SK-N-SH (cell line): ENCODE results near the gene COL8A2. TPM values are rescaled to one million over a fixed set of nuclear protein-coding genes. Genes with fewer than 3 reads are reported as not detected.
A peak's percentile ranks its signal among the peaks of the same experiment; 100 is the strongest.

Experiments
- CTCF ChIA-PET: fragments of 300-600, 350-600 bp; formaldehyde crosslinking; extraction: SDS; loops from one replicate; lab custom pipeline; 2021; lab: Yijun Ruan, JAX
- POLR2A ChIA-PET: fragments of 350-600 bp; sonication (Branson Sonifier 250); formaldehyde crosslinking; extraction: SDS; loops from one replicate; lab custom pipeline; 2020; ENCODE audit warnings: antibody characterized with exemption, inconsistent platforms; lab: Yijun Ruan, JAX
- DNase-seq: peaks from one replicate; pipeline ENCODE4 v3.0.0; 2012
- H2AFZ ChIP-seq: fragments of 200-600 bp; sonication (generic); 2 replicates; pipeline ENCODE4 v1.8.1; 2016; ENCODE audit warnings: antibody characterized with exemption, mild to moderate bottlenecking, low read depth
- H3F3A ChIP-seq: fragments of 200-600 bp; sonication (generic); replicated peaks from 2 replicates; pipeline ENCODE3; 2016; ENCODE audit warnings: antibody characterized with exemption, mild to moderate bottlenecking; ENCODE audit not compliant: insufficient read depth
- H3K27ac ChIP-seq, 2 experiments: fragments of 200-500 bp in 1 of 2; fragments of 200-600 bp in 1 of 2; sonication (Bioruptor generic) in 1 of 2; sonication (generic), shearing (Covaris generic) in 1 of 2; 2 replicates each; pipeline versions ENCODE4 v1.5.1 to v1.6.1; 2014 to 2016; ENCODE audit warnings: low read depth in 2 of 2, inconsistent platforms in 1 of 2, low read length in 1 of 2, mild to moderate bottlenecking in 1 of 2, mixed read lengths in 1 of 2
- H3K27me3 ChIP-seq: fragments of 200-600 bp; sonication (generic), shearing (Covaris generic); 2 replicates; pipeline ENCODE4 v1.6.1; 2016; ENCODE audit warnings: mixed run types; ENCODE audit not compliant: insufficient read depth
- H3K36me3 ChIP-seq, 2 experiments: fragments of 200-500 bp in 1 of 2; fragments of 200-600 bp in 1 of 2; sonication (Bioruptor generic) in 1 of 2; sonication (generic) in 1 of 2; replicated peaks in 1 of 2; 2 replicates each; pipeline versions ENCODE3 to v1.5.1; 2014 to 2016; ENCODE audit warnings: low read length in 1 of 2, mild to moderate bottlenecking in 1 of 2; ENCODE audit not compliant: insufficient read depth in 2 of 2, control insufficient read depth in 1 of 2
- H3K4me1 ChIP-seq, 2 experiments: fragments of 200-500 bp in 1 of 2; fragments of 200-600 bp in 1 of 2; sonication (Bioruptor generic) in 1 of 2; sonication (generic), shearing (Covaris generic) in 1 of 2; 2 replicates each; pipeline versions ENCODE4 v1.5.1 to v1.6.1; 2014 to 2016; ENCODE audit warnings: low read depth in 1 of 2, low read length in 1 of 2, mixed run types in 1 of 2; ENCODE audit not compliant: insufficient read depth in 2 of 2, control insufficient read depth in 1 of 2
- H3K4me2 ChIP-seq: fragments of 200-600 bp; sonication (generic), shearing (Covaris generic); 2 replicates; pipeline ENCODE4 v1.6.1; 2017; ENCODE audit warnings: mixed run types
- H3K4me3 ChIP-seq, 2 experiments: fragments of 200-500 bp in 1 of 2; fragments of 200-600 bp in 1 of 2; sonication (Bioruptor generic) in 1 of 2; sonication (generic), shearing (Covaris generic) in 1 of 2; 2 replicates each; pipeline versions ENCODE4 v1.5.1 to v1.8.1; 2014 to 2016; ENCODE audit warnings: low read depth in 2 of 2, inconsistent platforms in 1 of 2, low read length in 1 of 2, mild to moderate bottlenecking in 1 of 2, mixed read lengths in 1 of 2, moderate library complexity in 1 of 2
- H3K79me2 ChIP-seq: fragments of 200-600 bp; sonication (generic); 2 replicates; pipeline ENCODE4 v1.8.1; 2017; ENCODE audit warnings: mild to moderate bottlenecking; ENCODE audit not compliant: insufficient read depth
- H3K9ac ChIP-seq: fragments of 200-600 bp; sonication (generic); 2 replicates; pipeline ENCODE4 v1.6.1; 2017; ENCODE audit warnings: mixed run types
- H3K9me2 ChIP-seq: fragments of 200-600 bp; sonication (generic); 2 replicates; pipeline ENCODE4 v1.6.1; 2017; ENCODE audit warnings: mixed run types
- H3K9me3 ChIP-seq: fragments of 200-600 bp; sonication (generic); 2 replicates; pipeline ENCODE4 v1.6.1; 2017; ENCODE audit warnings: mixed run types, mild to moderate bottlenecking, moderate library complexity
- H4K20me1 ChIP-seq: fragments of 200-600 bp; sonication (generic); 2 replicates; pipeline ENCODE4 v1.6.1; 2017; ENCODE audit warnings: mild to moderate bottlenecking, mixed run types; ENCODE audit not compliant: insufficient read depth
- CHD2 ChIP-seq: fragments of 150-350 bp; IDR thresholded peaks from 2 replicates; pipeline ENCODE4 v1.6.1; 2018; ENCODE audit warnings: low read length; ENCODE audit not compliant: partially characterized antibody
- EP300 ChIP-seq, 2 experiments: IDR thresholded peaks; 2 replicates each; pipeline versions ENCODE4 v1.4.0 to v1.6.1; 2012; ENCODE audit warnings: borderline replicate concordance in 1 of 2, low read depth in 1 of 2, low read length in 1 of 2
- FOSL2 ChIP-seq: IDR thresholded peaks from 2 replicates; pipeline ENCODE4 v1.4.0; 2012; ENCODE audit warnings: low read depth, mild to moderate bottlenecking, moderate library complexity, borderline replicate concordance
- FOXM1 ChIP-seq: IDR thresholded peaks from 2 replicates; pipeline ENCODE4 v1.4.0; 2012; ENCODE audit warnings: low read depth, mild to moderate bottlenecking
- GABPA ChIP-seq: IDR thresholded peaks from 2 replicates; pipeline ENCODE4 v1.4.0; 2012; ENCODE audit warnings: low read depth, mild to moderate bottlenecking
- GATA2 ChIP-seq: sonication (generic); formaldehyde crosslinking; IDR thresholded peaks from 2 replicates; pipeline ENCODE4 v1.5.0; 2020; ENCODE audit warnings: mild to moderate bottlenecking, missing genetic modification reagents
- JUND ChIP-seq: IDR thresholded peaks from 2 replicates; pipeline ENCODE4 v1.4.0; 2012
- MXI1 ChIP-seq: IDR thresholded peaks from 2 replicates; pipeline ENCODE4 v1.6.1; 2012; ENCODE audit warnings: mild to moderate bottlenecking, low read depth, low read length, improper control_type of control experiment
- NFIC ChIP-seq: IDR thresholded peaks from 2 replicates; pipeline ENCODE4 v1.4.0; 2012; ENCODE audit warnings: borderline replicate concordance
- RAD21 ChIP-seq: IDR thresholded peaks from 2 replicates; pipeline ENCODE4 v1.6.1; 2012; ENCODE audit warnings: mild to moderate bottlenecking, low read length
- RCOR1 ChIP-seq: fragments of 150-350 bp; IDR thresholded peaks from 2 replicates; pipeline ENCODE4 v1.6.1; 2017; ENCODE audit warnings: antibody characterized with exemption, low read length
- RFX5 ChIP-seq: IDR thresholded peaks from 2 replicates; pipeline ENCODE4 v1.6.1; 2012; ENCODE audit warnings: mild to moderate bottlenecking, improper control_type of control experiment, low read length
- RXRA ChIP-seq: IDR thresholded peaks from 2 replicates; pipeline ENCODE4 v1.4.0; 2012; ENCODE audit warnings: low read depth, mild to moderate bottlenecking, borderline replicate concordance
- SIN3A ChIP-seq: IDR thresholded peaks from 2 replicates; pipeline ENCODE4 v1.6.1; 2012; ENCODE audit warnings: low read depth, mild to moderate bottlenecking, low read length, moderate library complexity, borderline replicate concordance
- SMC3 ChIP-seq: IDR thresholded peaks from 2 replicates; pipeline ENCODE4 v1.6.1; 2012; ENCODE audit warnings: low read depth, low read length, improper control_type of control experiment
- TEAD4 ChIP-seq: IDR thresholded peaks from 2 replicates; pipeline ENCODE4 v1.4.0; 2012; ENCODE audit warnings: mild to moderate bottlenecking, borderline replicate concordance; ENCODE audit not compliant: insufficient read depth
- USF1 ChIP-seq: IDR thresholded peaks from 2 replicates; pipeline ENCODE4 v1.4.0; 2012; ENCODE audit warnings: low read depth, borderline replicate concordance
- USF2 ChIP-seq: fragments of 150-350 bp; IDR thresholded peaks from 2 replicates; pipeline ENCODE4 v1.6.1; 2017; ENCODE audit warnings: antibody characterized with exemption, low read length, low read depth, borderline replicate concordance
- WGBS: methylation state at CpG from one replicate; pipeline ENCODE4 v1.1.6; 2017; ENCODE audit warnings: low lambda C conversion rate; 5-methylcytosine and 5-hydroxymethylcytosine counted together
- polyA plus RNA-seq, 3 experiments: library from polyadenylated mRNA; depleted of rRNA; stranded (reverse); fragments of >200 nt; gene quantifications; 2 replicates each; pipeline ENCODE4 v1.2.3, GENCODE V29; 2012
- TF ChIP-seq, protein P1 (sequence below): IDR thresholded peaks from 2 replicates; pipeline ENCODE4 v1.4.0; 2012; ENCODE audit warnings: low read depth
- TF ChIP-seq, protein P2 (sequence below): IDR thresholded peaks from 2 replicates; pipeline ENCODE4 v1.4.0; 2012; ENCODE audit warnings: low read depth, borderline replicate concordance
- TF ChIP-seq, protein P3 (sequence below): fragments of 150-350 bp; IDR thresholded peaks from 2 replicates; pipeline ENCODE4 v1.6.1; 2016; ENCODE audit warnings: mild to moderate bottlenecking, low read depth, low read length

Gene COL8A2
- polyA plus RNA-seq, 1 of the 3 experiments (the other 2 are of a cell fraction), result 3.1 TPM

- TF ChIP-seq, protein P1, sequence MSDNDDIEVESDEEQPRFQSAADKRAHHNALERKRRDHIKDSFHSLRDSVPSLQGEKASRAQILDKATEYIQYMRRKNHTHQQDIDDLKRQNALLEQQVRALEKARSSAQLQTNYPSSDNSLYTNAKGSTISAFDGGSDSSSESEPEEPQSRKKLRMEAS, result no peak
- TF ChIP-seq NFIC (no peak), FOSL2 (no peak), RXRA (no peak), GABPA (no peak)
Measured at GRCh38 chr1:36154335-36154734, 29.3 kb upstream of the COL8A2 start (continued).

DNA sequence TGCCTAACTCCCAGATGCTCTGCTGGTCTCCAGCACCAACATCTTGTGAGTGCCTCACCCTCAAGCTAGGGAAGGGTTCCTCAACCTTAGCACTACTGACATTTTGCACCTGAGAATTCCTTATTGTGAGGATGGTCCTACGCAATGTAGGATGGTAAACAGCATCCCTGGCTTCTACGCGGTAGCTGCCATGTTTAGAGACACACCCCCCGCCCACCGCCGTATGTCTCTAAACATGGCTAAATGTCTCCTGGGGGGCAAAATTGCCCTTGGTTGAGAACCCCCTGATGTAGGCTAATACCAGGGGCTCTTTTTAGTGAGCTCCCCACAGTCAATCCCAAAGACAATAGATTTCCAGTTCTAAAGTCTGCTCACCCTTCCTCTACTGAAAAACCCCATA lies 28.5 kb upstream of the COL8A2 start:
- CTCF ChIA-PET, result interaction anchor here (0.6 to 5.6 kb wide), 4 partner anchors 35 to 267 kb away, joined by 3 to 49 read pairs (median 4); partner anchors contain the start of gene LSM10
- 97% methylated on average over 6 of the region's 6 CpGs for WGBS

GRCh38 chr1:36151845-36152203 lies 26.8 kb upstream of the COL8A2 start:
- Histone ChIP-seq H3K4me3 (no peak overlapping the region), H3K27me3 (no peaks in the 10 kb centered on the region), H2AFZ (0 out of 2 replicates have a peak overlapping the region, but pooled peaks have one; percentile 45), H4K20me1 (no peaks in the 10 kb centered on the region), H3K4me2 (peak overlapping the region; percentile 79; the same call in 1 of the 2 replicates), H3K27ac (peak overlapping the region; percentile 97 to 98), H3F3A (peaks cover 19% of the 10 kb centered on the region), H3K4me1 (peaks cover 32 to 33% of the 10 kb centered on the region in 2 experiments), H3K9ac (peak overlapping the region; percentile 36; the same call in 1 of the 2 replicates), H3K79me2 (peaks cover 45% of the 10 kb centered on the region), H3K9me2 (no peaks in the 10 kb centered on the region), H3K9me3 (no peaks in the 10 kb centered on the region), H3K36me3 (peaks cover 0 to 2% of the 10 kb centered on the region in 2 experiments)
- ChIA-PET CTCF (interaction anchor here (1.0 to 4.8 kb wide), 7 partner anchors 9 to 268 kb away, joined by 3 to 143 read pairs (median 45); no protein-coding TSS in a partner anchor), POLR2A (no interaction called here)
- WGBS, result no CpG with 5 or more reads among the region's 3 CpGs
- DNase-seq, result no peak
- TF ChIP-seq FOXM1, result no peak
- TF ChIP-seq EP300 (IDR thresholded peaks at IDR 0.05; ENCODE audit: borderline replicate concordance in 1 of 2, low read depth in 1 of 2, low read length in 1 of 2), result no peak
- TF ChIP-seq CHD2, result no peak
- no peak for TF ChIP-seq SIN3A
- no peak for TF ChIP-seq SMC3
- no peak for TF ChIP-seq RXRA
- no peak for TF ChIP-seq USF1
- TF ChIP-seq, protein P2, sequence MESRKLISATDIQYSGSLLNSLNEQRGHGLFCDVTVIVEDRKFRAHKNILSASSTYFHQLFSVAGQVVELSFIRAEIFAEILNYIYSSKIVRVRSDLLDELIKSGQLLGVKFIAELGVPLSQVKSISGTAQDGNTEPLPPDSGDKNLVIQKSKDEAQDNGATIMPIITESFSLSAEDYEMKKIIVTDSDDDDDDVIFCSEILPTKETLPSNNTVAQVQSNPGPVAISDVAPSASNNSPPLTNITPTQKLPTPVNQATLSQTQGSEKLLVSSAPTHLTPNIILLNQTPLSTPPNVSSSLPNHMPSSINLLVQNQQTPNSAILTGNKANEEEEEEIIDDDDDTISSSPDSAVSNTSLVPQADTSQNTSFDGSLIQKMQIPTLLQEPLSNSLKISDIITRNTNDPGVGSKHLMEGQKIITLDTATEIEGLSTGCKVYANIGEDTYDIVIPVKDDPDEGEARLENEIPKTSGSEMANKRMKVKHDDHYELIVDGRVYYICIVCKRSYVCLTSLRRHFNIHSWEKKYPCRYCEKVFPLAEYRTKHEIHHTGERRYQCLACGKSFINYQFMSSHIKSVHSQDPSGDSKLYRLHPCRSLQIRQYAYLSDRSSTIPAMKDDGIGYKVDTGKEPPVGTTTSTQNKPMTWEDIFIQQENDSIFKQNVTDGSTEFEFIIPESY, result no peak
- no peak for TF ChIP-seq USF2
- no peak for TF ChIP-seq RAD21
- no peak for TF ChIP-seq JUND
- TF ChIP-seq TEAD4, result no peak

More for the DNA sequence above, 28.5 kb upstream of the COL8A2 start:
- H3K27ac ChIP-seq, result no peak overlapping the region
- peaks cover 19% of the 10 kb centered on the region for H3F3A ChIP-seq
- H3K9me3 ChIP-seq, result no peaks in the 10 kb centered on the region
- H4K20me1 ChIP-seq, result peaks cover 15% of the 10 kb centered on the region
- no peak for TF ChIP-seq RXRA
- TF ChIP-seq FOSL2, result no peak
- TF ChIP-seq TEAD4, result no peak
- TF ChIP-seq CHD2, result no peak
- TF ChIP-seq MXI1, result no peak
- TF ChIP-seq, protein P3, sequence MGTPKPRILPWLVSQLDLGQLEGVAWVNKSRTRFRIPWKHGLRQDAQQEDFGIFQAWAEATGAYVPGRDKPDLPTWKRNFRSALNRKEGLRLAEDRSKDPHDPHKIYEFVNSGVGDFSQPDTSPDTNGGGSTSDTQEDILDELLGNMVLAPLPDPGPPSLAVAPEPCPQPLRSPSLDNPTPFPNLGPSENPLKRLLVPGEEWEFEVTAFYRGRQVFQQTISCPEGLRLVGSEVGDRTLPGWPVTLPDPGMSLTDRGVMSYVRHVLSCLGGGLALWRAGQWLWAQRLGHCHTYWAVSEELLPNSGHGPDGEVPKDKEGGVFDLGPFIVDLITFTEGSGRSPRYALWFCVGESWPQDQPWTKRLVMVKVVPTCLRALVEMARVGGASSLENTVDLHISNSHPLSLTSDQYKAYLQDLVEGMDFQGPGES, result no peak
- TF ChIP-seq GATA2 (CRISPR knock-in tag), result no peak
- TF ChIP-seq RFX5, result no peak
- TF ChIP-seq RCOR1, result no peak
- TF ChIP-seq EP300 (IDR thresholded peaks at IDR 0.05; ENCODE audit: borderline replicate concordance in 1 of 2, low read depth in 1 of 2, low read length in 1 of 2), result no peak
- TF ChIP-seq NFIC, result no peak
- H3K4me3 ChIP-seq, result no peak overlapping the region
- no peaks in the 10 kb centered on the region for H3K9me2 ChIP-seq
- H3K27me3 ChIP-seq, result no peaks in the 10 kb centered on the region
- H3K9ac ChIP-seq, result no peak overlapping the region
- peaks cover 0 to 5% of the 10 kb centered on the region in 2 experiments for H3K36me3 ChIP-seq
- no peak for DNase-seq
- H2AFZ ChIP-seq, result no peak overlapping the region
- peaks cover 45% of the 10 kb centered on the region for H3K79me2 ChIP-seq
- H3K4me2 ChIP-seq, result no peak overlapping the region
- POLR2A ChIA-PET, result no interaction called here
- H3K4me1 ChIP-seq, result peaks cover 36 to 44% of the 10 kb centered on the region in 2 experiments
